B cell (primary cell): Measurements from ENCODE around the gene MRPL4.

Experiments used
- CTCF ChIP-seq: fragments of 200-600 bp; IDR thresholded peaks from one replicate; pipeline ENCODE4 v1.8.0; 2022; ENCODE audit warnings: antibody characterized with exemption, mild to moderate bottlenecking
- EZH2 ChIP-seq: IDR thresholded peaks from 2 replicates; pipeline ENCODE4 v1.6.1; 2012; ENCODE audit warnings: borderline replicate concordance, low read depth, mild to moderate bottlenecking, moderate library complexity, low read length; ENCODE audit not compliant: insufficient read depth, poor library complexity, severe bottlenecking

GRCh38 chr19:10256551-10256950 is 4.5 kb downstream of the MRPL4 start:
- no peak for TF ChIP-seq CTCF
- TF ChIP-seq EZH2, result no peak
